H1 (cell line): ENCODE results near the gene ASXL2. TPM values are rescaled to one million over a fixed set of nuclear protein-coding genes. Genes with fewer than 3 reads are reported as not detected.
"Not testable (repeated sequence)": the region's sequence is repeated elsewhere in the genome, so short reads cannot be mapped to it uniquely, and the experiment has no call there.

Experiments
- CTCF ChIA-PET: fragments of 300-600 bp; sonication (Branson Sonifier 250); formaldehyde crosslinking; loops from one replicate; lab custom pipeline; 2021; ENCODE audit not compliant: partially characterized antibody; lab: Charles Lee
- POLR2A ChIA-PET: fragments of 300-600 bp; sonication (Branson Sonifier 250); formaldehyde crosslinking; loops from one replicate; lab custom pipeline; 2021; ENCODE audit warnings: inconsistent platforms; ENCODE audit not compliant: partially characterized antibody; lab: Charles Lee
- DNase-seq, 2 experiments: peaks; one replicate each; pipeline versions ENCODE4 v3.0.0 to v3.0.0-alpha.2; 2010 to 2022; ENCODE audit warnings: low spot score in 2 of 2, low read depth in 1 of 2, mixed read lengths in 1 of 2
- FAIRE-seq: peaks from 2 replicates; lab custom pipeline; 2011; peaks lifted over from hg19 to GRCh38; lab: Jason Lieb, UNC
- H2AFZ ChIP-seq: 2 replicates; pipeline ENCODE4 v1.8.1; 2012; ENCODE audit warnings: low read length, inconsistent platforms
- H2AK5ac ChIP-seq: 2 replicates; pipeline ENCODE4 v1.6.1; 2013; ENCODE audit warnings: low read depth, low read length
- H2BK120ac ChIP-seq: replicated peaks from 2 replicates; pipeline ENCODE3; 2013; ENCODE audit warnings: low read depth, low read length, inconsistent platforms
- H2BK12ac ChIP-seq: 2 replicates; pipeline ENCODE4 v1.6.1; 2013; ENCODE audit warnings: low read depth, low read length
- H2BK15ac ChIP-seq: 2 replicates; pipeline ENCODE4 v1.6.1; 2013; ENCODE audit warnings: low read length
- H2BK20ac ChIP-seq: 2 replicates; pipeline ENCODE4 v1.6.1; 2013; ENCODE audit warnings: low read length
- H2BK5ac ChIP-seq: 2 replicates; pipeline ENCODE4 v1.6.1; 2013; ENCODE audit warnings: low read depth, low read length
- H3K14ac ChIP-seq: 2 replicates; pipeline ENCODE4 v1.6.1; 2013; ENCODE audit warnings: inconsistent platforms; ENCODE audit not compliant: insufficient read length
- H3K18ac ChIP-seq: 2 replicates; pipeline ENCODE4 v1.6.1; 2013; ENCODE audit warnings: low read length; ENCODE audit errors: extremely low read depth
- H3K23ac ChIP-seq: 2 replicates; pipeline ENCODE4 v1.6.1; 2013; ENCODE audit warnings: inconsistent platforms; ENCODE audit not compliant: insufficient read length
- H3K23me2 ChIP-seq: 2 replicates; pipeline ENCODE4 v1.6.1; 2013; ENCODE audit warnings: low read depth, low read length
- H3K27ac ChIP-seq: 2 replicates; pipeline ENCODE4 v1.6.1; 2011; ENCODE audit warnings: low read depth, low read length, inconsistent platforms
- H3K27me3 ChIP-seq, 4 experiments: replicated peaks in 1 of 4; 1 replicate in 1 of 4; 2 replicates in 3 of 4; pipeline versions ENCODE4 v1.6.1 to v1.8.1; 2011 to 2013; ENCODE audit warnings: low read length in 3 of 4, mild to moderate bottlenecking in 3 of 4, inconsistent platforms in 2 of 4, mixed read lengths in 2 of 4, moderate library complexity in 1 of 4; ENCODE audit not compliant: control insufficient read depth in 3 of 4, insufficient read depth in 3 of 4; ENCODE audit errors: extremely low read depth in 1 of 4
- H3K36me3 ChIP-seq, 4 experiments: 2 replicates each; pipeline versions ENCODE4 v1.6.1 to v1.8.1; 2011 to 2013; ENCODE audit warnings: mild to moderate bottlenecking in 4 of 4, low read length in 3 of 4, moderate library complexity in 2 of 4, control low read depth in 1 of 4, inconsistent platforms in 1 of 4; ENCODE audit not compliant: insufficient read depth in 4 of 4, control insufficient read depth in 2 of 4
- H3K4ac ChIP-seq: replicated peaks from 2 replicates; pipeline ENCODE3; 2013; ENCODE audit warnings: low read length, low read depth, mixed read lengths, inconsistent platforms; ENCODE audit not compliant: insufficient read length
- H3K4me1 ChIP-seq, 4 experiments: replicated peaks in 1 of 4; 1 replicate in 1 of 4; 2 replicates in 3 of 4; pipeline versions ENCODE4 v1.6.1 to v1.8.1; 2011 to 2013; ENCODE audit warnings: low read length in 3 of 4, inconsistent platforms in 2 of 4, mixed read lengths in 1 of 4; ENCODE audit not compliant: insufficient read depth in 4 of 4, control insufficient read depth in 3 of 4
- H3K4me2 ChIP-seq, 2 experiments: 2 replicates each; pipeline versions ENCODE4 v1.6.1 to v1.8.1; 2011 to 2013; ENCODE audit warnings: low read depth in 2 of 2, low read length in 2 of 2, control low read depth in 1 of 2, inconsistent platforms in 1 of 2, mild to moderate bottlenecking in 1 of 2; ENCODE audit not compliant: insufficient read depth in 1 of 2
- H3K4me3 ChIP-seq, 4 experiments: fragments of 200-600, 300-600 bp in 1 of 4; sonication (generic), shearing (Covaris generic), sonication (Bioruptor Twin) in 1 of 4; 2 replicates each; pipeline versions ENCODE4 v1.5.1 to v1.8.1; 2011 to 2016; ENCODE audit warnings: low read length in 4 of 4, low read depth in 3 of 4, control low read depth in 2 of 4, inconsistent platforms in 2 of 4, mild to moderate bottlenecking in 2 of 4, mixed read lengths in 1 of 4, moderate library complexity in 1 of 4; ENCODE audit not compliant: insufficient read depth in 2 of 4; ENCODE audit errors: extremely low read depth in 1 of 4
- H3K56ac ChIP-seq: replicated peaks from 2 replicates; pipeline ENCODE3; 2013; ENCODE audit warnings: low read depth, mild to moderate bottlenecking, mixed read lengths, low read length, inconsistent platforms; ENCODE audit not compliant: insufficient read length
- H3K79me1 ChIP-seq: 2 replicates; pipeline ENCODE4 v1.6.1; 2013; ENCODE audit warnings: low read depth, low read length, control low read depth
- H3K79me2 ChIP-seq, 2 experiments: 2 replicates each; pipeline versions ENCODE4 v1.6.1 to v1.8.1; 2012 to 2013; ENCODE audit warnings: low read length in 2 of 2, mild to moderate bottlenecking in 2 of 2, inconsistent platforms in 1 of 2; ENCODE audit not compliant: insufficient read depth in 2 of 2, control insufficient read depth in 1 of 2
- H3K9ac ChIP-seq, 4 experiments: replicated peaks in 1 of 4; 1 replicate in 1 of 4; 2 replicates in 3 of 4; pipeline versions ENCODE4 v1.6.1 to v1.8.1; 2011 to 2013; ENCODE audit warnings: low read depth in 3 of 4, low read length in 3 of 4, control low read depth in 2 of 4, mild to moderate bottlenecking in 2 of 4, moderate library complexity in 2 of 4, inconsistent platforms in 1 of 4; ENCODE audit errors: extremely low read depth in 1 of 4
- H3K9me3 ChIP-seq, 2 experiments: 2 replicates each; pipeline versions ENCODE4 v1.6.1 to v1.8.1; 2012 to 2013; ENCODE audit warnings: mild to moderate bottlenecking in 2 of 2, moderate library complexity in 2 of 2, control low read depth in 1 of 2, inconsistent platforms in 1 of 2, low read depth in 1 of 2, low read length in 1 of 2, mixed read lengths in 1 of 2; ENCODE audit not compliant: insufficient read depth in 2 of 2
- H4K20me1 ChIP-seq, 2 experiments: replicated peaks in 1 of 2; 2 replicates each; pipeline versions ENCODE3 to v1.8.1; 2011 to 2013; ENCODE audit warnings: inconsistent platforms in 2 of 2, low read length in 2 of 2, mild to moderate bottlenecking in 1 of 2; ENCODE audit not compliant: insufficient read depth in 2 of 2, control insufficient read depth in 1 of 2
- H4K5ac ChIP-seq: 2 replicates; pipeline ENCODE4 v1.6.1; 2013; ENCODE audit warnings: low read length, low read depth, mixed read lengths, inconsistent platforms; ENCODE audit not compliant: insufficient read length
- H4K8ac ChIP-seq: 2 replicates; pipeline ENCODE4 v1.8.0; 2013; ENCODE audit warnings: mild to moderate bottlenecking, moderate library complexity, low read length, inconsistent platforms; ENCODE audit not compliant: insufficient read depth; ENCODE audit errors: extremely low read depth
- H4K91ac ChIP-seq: replicated peaks from 2 replicates; pipeline ENCODE3; 2013; ENCODE audit warnings: low read length, mixed read lengths, inconsistent platforms; ENCODE audit not compliant: insufficient read length
- EGR1 ChIP-seq: IDR thresholded peaks from 2 replicates; pipeline ENCODE4 v1.6.1; 2011; ENCODE audit warnings: low read depth, low read length, borderline replicate concordance
- GABPA ChIP-seq: IDR thresholded peaks from 2 replicates; pipeline ENCODE4 v1.6.1; 2011; ENCODE audit warnings: mild to moderate bottlenecking, low read length, moderate library complexity, borderline replicate concordance; ENCODE audit not compliant: insufficient read depth
- SP1 ChIP-seq: IDR thresholded peaks from 2 replicates; pipeline ENCODE4 v1.6.1; 2011; ENCODE audit warnings: low read depth, low read length
- TCF12 ChIP-seq: IDR thresholded peaks from 2 replicates; pipeline ENCODE4 v1.6.1; 2011; ENCODE audit warnings: low read depth, mild to moderate bottlenecking, low read length
- WGBS, 2 experiments: shearing (Covaris generic) in 1 of 2; methylation state at CpG; one replicate each; pipeline versions ENCODE4 v1.1.6 to v1.1.7; 2013 to 2015; ENCODE audit warnings: low lambda C conversion rate in 2 of 2, mixed read lengths in 2 of 2, inconsistent platforms in 1 of 2, low coverage in 1 of 2, missing lambda C conversion rate in 1 of 2; ENCODE audit not compliant: insufficient replicate concordance in 2 of 2, insufficient coverage in 1 of 2, insufficient read length in 1 of 2; ENCODE audit errors: extremely low coverage in 1 of 2, missing lambda C conversion rate in 1 of 2; 5-methylcytosine and 5-hydroxymethylcytosine counted together
- polyA plus RNA-seq, 7 experiments: library from polyadenylated mRNA; depleted of rRNA in 3 of 7; stranded (reverse) in 5 of 7; unstranded in 2 of 7; fragments of >200 nt in 5 of 7; fragments of 200-250 nt in 2 of 7; gene quantifications; 1 replicate in 5 of 7; 2 replicates in 1 of 7; 4 replicates in 1 of 7; pipeline versions ENCODE4 v1.2.1 to v1.2.3, GENCODE V29; 2011 to 2013; ENCODE audit warnings: missing spikeins in 2 of 7, mixed read lengths in 2 of 7
- total RNA-seq: library from RNA; stranded (reverse); fragmentation: NEBNext Ultra II Directional; extraction: Animal tissue kit (Norgen Biotek cat#: 25700); gene quantifications from 2 replicates; pipeline ENCODE4 v1.2.1, GENCODE V29; 2021
- TF ChIP-seq, protein P1 (sequence below): IDR thresholded peaks from 2 replicates; pipeline ENCODE4 v1.6.1; 2011; ENCODE audit warnings: low read length, improper control_type of control experiment

The ASXL2 gene
- total and polyA plus RNA-seq, 2 of the 8 experiments (the other 6 are each of a cell fraction or from before 2014, with no cell fraction given) = 7.2 to 41.3 TPM

DNA sequence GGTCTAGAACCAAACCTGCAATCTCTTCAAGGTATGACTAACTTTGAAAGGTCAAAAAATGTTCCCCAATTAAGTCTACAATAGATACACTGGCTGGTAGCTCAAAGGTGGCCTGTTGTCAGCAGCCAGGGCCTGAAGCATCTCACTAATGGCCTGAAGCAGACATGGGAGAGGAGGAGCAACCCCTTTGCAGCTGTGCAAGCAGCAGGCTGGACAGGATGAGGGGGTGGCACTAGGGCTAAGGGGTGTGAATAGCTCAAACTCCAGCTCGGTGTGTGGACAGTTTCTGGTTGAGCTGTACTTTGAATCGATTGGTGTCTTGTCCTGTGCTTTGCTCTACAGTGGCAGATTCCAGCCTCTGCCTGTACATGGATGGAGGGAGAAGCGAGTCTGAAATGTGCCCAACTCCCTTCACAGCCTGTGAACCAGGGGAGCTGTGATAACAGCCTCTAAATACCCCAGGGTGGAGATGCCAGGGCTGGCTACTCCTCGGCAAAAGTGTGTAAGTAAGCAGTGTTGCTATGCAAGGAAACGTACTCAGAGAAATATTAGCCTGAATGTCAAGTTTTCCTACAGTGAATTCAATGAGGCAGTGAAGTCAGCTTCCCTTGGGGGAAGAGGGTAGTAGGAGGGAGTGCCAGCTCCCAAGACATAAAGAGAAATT lies 170.2 kb downstream of the ASXL2 start (continued):
- TF ChIP-seq, protein P1, sequence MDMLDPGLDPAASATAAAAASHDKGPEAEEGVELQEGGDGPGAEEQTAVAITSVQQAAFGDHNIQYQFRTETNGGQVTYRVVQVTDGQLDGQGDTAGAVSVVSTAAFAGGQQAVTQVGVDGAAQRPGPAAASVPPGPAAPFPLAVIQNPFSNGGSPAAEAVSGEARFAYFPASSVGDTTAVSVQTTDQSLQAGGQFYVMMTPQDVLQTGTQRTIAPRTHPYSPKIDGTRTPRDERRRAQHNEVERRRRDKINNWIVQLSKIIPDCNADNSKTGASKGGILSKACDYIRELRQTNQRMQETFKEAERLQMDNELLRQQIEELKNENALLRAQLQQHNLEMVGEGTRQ = no peak
- TF ChIP-seq TCF12 (no peak), EGR1 (no peak), SP1 (no peak), GABPA (no peak)

DNA sequence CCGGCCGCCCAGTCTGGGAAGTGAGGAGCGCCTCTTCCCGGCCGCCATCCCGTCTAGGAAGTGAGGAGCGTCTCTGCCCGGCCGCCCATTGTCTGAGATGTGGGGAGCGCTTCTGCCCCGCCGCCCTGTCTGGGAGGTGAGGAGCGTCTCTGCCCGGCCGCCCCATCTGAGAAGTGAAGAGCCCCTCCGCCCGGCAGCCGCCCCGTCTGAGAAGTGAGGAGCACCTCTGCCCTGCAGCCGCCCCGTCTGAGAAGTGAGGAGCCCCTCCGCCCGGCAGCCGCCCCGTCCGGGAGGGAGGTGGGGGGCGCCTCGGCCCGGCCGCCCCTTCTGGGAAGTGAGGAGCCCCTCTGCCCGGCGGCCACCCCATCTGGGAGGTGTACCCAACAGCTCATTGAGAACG lies 172.7 kb downstream of the ASXL2 start:
- H3K9ac ChIP-seq, H3K4me2 ChIP-seq, H3K4ac ChIP-seq, H4K5ac ChIP-seq, DNase-seq, H3K14ac ChIP-seq, H2BK5ac ChIP-seq, POLR2A ChIA-PET, H2BK12ac ChIP-seq, H2AK5ac ChIP-seq, H3K23ac ChIP-seq, H4K8ac ChIP-seq, H3K4me3 ChIP-seq, H3K27me3 ChIP-seq, H3K18ac ChIP-seq, H2BK20ac ChIP-seq, H3K79me1 ChIP-seq, FAIRE-seq, H4K91ac ChIP-seq, H3K79me2 ChIP-seq, H3K36me3 ChIP-seq, H2BK120ac ChIP-seq, H2AFZ ChIP-seq, H3K4me1 ChIP-seq, H3K23me2 ChIP-seq, H3K56ac ChIP-seq, H2BK15ac ChIP-seq, H3K9me3 ChIP-seq, H3K27ac ChIP-seq, H4K20me1 ChIP-seq: not testable (repeated sequence)
- CTCF ChIA-PET = interaction anchor here (4.1 kb wide), 1 partner anchor 98 kb away, joined by 16 read pairs; no protein-coding TSS in a partner anchor
- 87% methylated on average over 3 of the region's 33 CpGs; no CpG with 5 or more reads in 1 of the 2 experiments for WGBS, 2 experiments
